Activated CD4-positive, alpha-beta T cell treated with anti-CD3 and anti-CD28 coated beads, Interleukin-2, amount 10 ng/mL, durations not matched to agents 24 days and 14 days (primary cell): ENCODE measurements around the gene TSSK2. TPM values are rescaled to one million over a fixed set of nuclear protein-coding genes. Genes with fewer than 3 reads are reported as not detected.
"Not testable (repeated sequence)": the region's sequence is repeated elsewhere in the genome, so short reads cannot be mapped to it uniquely, and the experiment has no call there.

Experiments
- DNase-seq: peaks from one replicate; pipeline ENCODE4 v3.0.0; 2022
- H3K27ac Mint-ChIP-seq: one replicate; pipeline ENCODE4 v1.8.0; 2022; ENCODE audit warnings: mild to moderate bottlenecking, mixed read lengths
- H3K27me3 Mint-ChIP-seq: one replicate; pipeline ENCODE4 v1.8.0; 2022; ENCODE audit warnings: mixed read lengths
- H3K36me3 Mint-ChIP-seq: one replicate; pipeline ENCODE4 v1.8.0; 2022; ENCODE audit warnings: low read depth, mild to moderate bottlenecking, mixed read lengths
- H3K4me1 Mint-ChIP-seq: one replicate; pipeline ENCODE4 v1.8.0; 2021; ENCODE audit warnings: mixed read lengths
- H3K4me3 Mint-ChIP-seq: one replicate; pipeline ENCODE4 v1.8.0; 2022; ENCODE audit warnings: mild to moderate bottlenecking, moderate library complexity, mixed read lengths
- H3K9me3 Mint-ChIP-seq: one replicate; pipeline ENCODE4 v1.8.0; 2021; ENCODE audit warnings: mixed read lengths
- intact Hi-C: fragments of 100-400 bp; cut with micrococcal nuclease; formaldehyde crosslinking; loops from one replicate; pipeline ENCODE4 v1.15.1; 2023
- total RNA-seq: library from RNA; stranded (reverse); gene quantifications from 2 replicates; pipeline ENCODE4 v1.2.3, GENCODE V29; 2022

Gene TSSK2
- not detected in 2 replicates for total RNA-seq

DNA sequence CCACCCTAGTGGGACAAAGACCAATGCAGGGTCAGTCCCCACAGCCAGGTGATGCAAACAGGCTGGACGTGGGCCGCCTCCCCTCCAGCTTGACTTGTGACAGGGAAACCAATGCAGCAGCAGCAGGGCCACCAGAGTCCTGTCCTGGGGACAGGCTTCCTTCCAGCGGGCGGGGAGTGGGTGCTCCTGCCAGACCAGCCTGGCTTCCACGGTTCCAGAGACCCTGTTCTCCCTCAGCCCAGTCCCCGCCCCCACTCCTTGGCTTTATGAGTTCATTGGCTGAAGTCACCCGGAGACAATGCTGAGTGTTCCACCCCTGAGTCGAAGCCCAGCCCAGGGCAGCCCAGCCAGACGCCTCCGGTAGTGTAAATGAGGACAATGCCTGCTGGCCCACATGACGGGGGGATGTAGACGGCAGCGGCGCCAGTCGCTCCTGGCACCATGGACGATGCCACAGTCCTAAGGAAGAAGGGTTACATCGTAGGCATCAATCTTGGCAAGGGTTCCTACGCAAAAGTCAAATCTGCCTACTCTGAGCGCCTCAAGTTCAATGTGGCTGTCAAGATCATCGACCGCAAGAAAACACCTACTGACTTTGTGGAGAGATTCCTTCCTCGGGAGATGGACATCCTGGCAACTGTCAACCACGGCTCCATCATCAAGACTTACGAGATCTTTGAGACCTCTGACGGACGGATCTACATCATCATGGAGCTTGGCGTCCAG, at the start of gene TSSK2:
TSS of gene TSSK2 (plus strand) at position 350 of the 726 bp plus-strand sequence. CDS start at position 442, 92 bp downstream.
- no peak within 1 kb of the TSS for H3K27ac Mint-ChIP-seq
- H3K4me3 Mint-ChIP-seq: no peak within 1 kb of the TSS
- peaks cover 11% of the 10 kb centered on the region for H3K36me3 Mint-ChIP-seq
- no peaks in the 10 kb centered on the region for H3K9me3 Mint-ChIP-seq
- no peak for DNase-seq
- H3K27me3 Mint-ChIP-seq: no peaks in the 10 kb centered on the region
- intact Hi-C loops: no loop called here
- H3K4me1 Mint-ChIP-seq: no peaks in the 10 kb centered on the region

DNA sequence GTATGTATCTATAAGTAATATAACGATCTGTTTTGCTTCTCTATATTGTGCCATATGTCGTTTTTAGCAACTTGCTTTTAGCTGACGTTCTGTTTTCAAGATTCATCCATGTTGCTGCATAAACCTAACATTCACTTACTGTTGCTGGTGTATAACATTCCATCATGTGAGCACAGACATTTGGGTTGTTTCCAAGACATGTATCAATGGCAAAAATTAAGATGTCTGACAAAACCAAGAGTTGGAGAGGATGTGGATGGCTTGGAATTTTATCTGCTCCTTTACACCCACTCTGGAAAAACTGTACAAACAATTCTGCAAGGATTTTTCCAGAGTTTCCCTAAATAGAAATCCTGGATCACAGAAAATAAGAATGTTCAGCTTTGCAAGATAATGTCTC, 49.8 kb upstream of the TSSK2 start:
- no peaks in the 10 kb centered on the region for H3K9me3 Mint-ChIP-seq
- H3K36me3 Mint-ChIP-seq: peaks cover 4% of the 10 kb centered on the region
- DNase-seq: no peak
- no peak overlapping the region for H3K4me3 Mint-ChIP-seq
- H3K27me3 Mint-ChIP-seq: no peaks in the 10 kb centered on the region
- peaks cover 3% of the 10 kb centered on the region for H3K4me1 Mint-ChIP-seq
- intact Hi-C loops: no loop called here
- no peak overlapping the region for H3K27ac Mint-ChIP-seq

DNA sequence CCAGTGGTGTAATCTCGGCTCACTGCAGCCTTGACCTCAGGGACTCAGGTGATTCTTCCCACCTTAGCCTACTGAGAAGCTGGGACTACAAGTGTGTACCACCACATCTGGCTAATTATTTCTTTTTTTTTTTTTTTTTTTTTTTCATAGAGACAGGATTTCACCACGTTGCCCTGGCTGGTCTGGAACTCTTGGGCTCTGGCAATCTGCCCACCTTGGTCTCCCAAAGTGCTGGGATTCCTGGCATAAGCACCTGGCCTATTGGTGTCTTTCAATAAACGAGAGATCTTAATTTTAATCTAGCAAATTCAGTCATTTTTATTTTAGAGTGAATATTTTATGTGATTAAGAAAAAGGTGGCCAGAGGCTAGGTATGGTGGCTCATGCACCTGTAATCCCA, 49.0 kb upstream of the TSSK2 start:
- no peak overlapping the region for H3K27ac Mint-ChIP-seq
- no peaks in the 10 kb centered on the region for H3K27me3 Mint-ChIP-seq
- intact Hi-C loops: no loop called here
- H3K9me3 Mint-ChIP-seq: no peaks in the 10 kb centered on the region
- no peak overlapping the region for H3K4me3 Mint-ChIP-seq
- H3K36me3 Mint-ChIP-seq: peaks cover 6% of the 10 kb centered on the region
- no peak for DNase-seq
- H3K4me1 Mint-ChIP-seq: peaks cover 6% of the 10 kb centered on the region

DNA sequence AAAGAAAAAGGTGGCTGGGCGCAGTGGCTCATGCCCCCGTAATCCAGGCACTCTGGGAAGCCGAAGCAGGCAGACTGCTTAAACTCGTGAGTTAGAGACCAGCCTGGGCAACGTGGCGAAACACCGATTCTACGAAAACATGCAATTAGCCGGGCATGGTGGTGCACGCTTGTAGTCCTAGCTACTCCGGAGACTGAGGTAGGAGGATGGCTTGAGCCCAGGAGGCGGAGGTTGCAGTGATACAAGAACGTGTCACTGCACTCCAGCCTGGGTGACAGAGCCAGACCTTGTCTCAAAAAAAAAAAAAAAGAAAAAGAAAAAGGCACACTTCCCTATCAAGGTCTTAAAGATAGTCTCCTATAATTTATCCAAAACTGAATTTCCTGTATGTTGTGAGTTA, 48.3 kb upstream of the TSSK2 start:
- peaks cover 6% of the 10 kb centered on the region for H3K36me3 Mint-ChIP-seq
- no peak overlapping the region for H3K4me3 Mint-ChIP-seq
- DNase-seq: no peak

DNA sequence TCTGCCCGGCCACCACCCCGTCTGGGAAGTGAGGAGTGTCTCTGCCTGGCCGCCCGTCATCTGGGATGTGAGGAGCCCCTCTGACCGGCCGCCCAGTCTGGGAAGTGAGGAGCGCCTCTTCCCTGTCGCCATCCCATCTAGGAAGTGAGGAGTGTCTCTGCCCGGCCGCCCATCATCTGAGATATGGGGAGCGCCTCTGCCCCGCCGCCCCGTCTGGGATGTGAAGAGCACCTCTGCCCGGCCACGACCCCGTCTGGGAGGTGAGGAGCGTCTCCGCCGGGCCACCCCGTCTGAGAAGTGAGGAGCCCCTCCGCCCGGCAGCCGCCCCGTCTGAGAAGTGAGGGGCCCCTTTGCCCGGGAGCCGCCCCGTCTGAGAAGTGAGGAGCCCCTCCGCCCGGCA, 47.0 kb upstream of the TSSK2 start:
- H3K4me1 Mint-ChIP-seq: not testable (repeated sequence)

More for the DNA sequence above, 48.3 kb upstream of the TSSK2 start:
- Mint-ChIP-seq H3K27me3 (no peaks in the 10 kb centered on the region), H3K4me1 (peaks cover 6% of the 10 kb centered on the region), H3K27ac (no peak overlapping the region), H3K9me3 (no peaks in the 10 kb centered on the region)
- intact Hi-C loops: no loop called here

DNA sequence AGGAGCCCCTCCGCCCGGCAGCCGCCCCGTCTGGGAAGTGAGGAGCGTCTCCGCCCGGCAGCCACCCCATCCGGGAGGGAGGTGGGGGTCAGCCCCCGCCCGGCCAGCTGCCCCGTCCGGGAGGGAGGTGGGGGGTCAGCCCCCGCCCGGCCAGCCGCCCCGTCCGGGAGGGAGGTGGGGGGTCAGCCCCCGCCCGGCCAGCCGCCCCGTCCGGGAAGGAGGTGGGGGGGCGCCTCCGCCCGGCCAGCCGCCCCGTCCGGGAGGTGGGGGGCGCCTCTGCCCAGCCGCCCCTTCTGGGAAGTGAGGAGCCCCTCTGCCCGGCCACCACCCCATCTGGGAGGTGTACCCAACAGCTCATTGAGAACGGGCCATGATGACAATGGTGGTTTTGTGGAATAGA, 46.5 kb upstream of the TSSK2 start:
- intact Hi-C loops, H3K27me3 Mint-ChIP-seq, H3K4me1 Mint-ChIP-seq, H3K4me3 Mint-ChIP-seq, DNase-seq, H3K27ac Mint-ChIP-seq, H3K9me3 Mint-ChIP-seq: not testable (repeated sequence)
- H3K36me3 Mint-ChIP-seq: peaks cover 11% of the 10 kb centered on the region

More for the DNA sequence above, 47.0 kb upstream of the TSSK2 start:
- H3K9me3 Mint-ChIP-seq, H3K27me3 Mint-ChIP-seq, H3K4me3 Mint-ChIP-seq, intact Hi-C loops, H3K27ac Mint-ChIP-seq, DNase-seq: not testable (repeated sequence)
- peaks cover 11% of the 10 kb centered on the region for H3K36me3 Mint-ChIP-seq

DNA sequence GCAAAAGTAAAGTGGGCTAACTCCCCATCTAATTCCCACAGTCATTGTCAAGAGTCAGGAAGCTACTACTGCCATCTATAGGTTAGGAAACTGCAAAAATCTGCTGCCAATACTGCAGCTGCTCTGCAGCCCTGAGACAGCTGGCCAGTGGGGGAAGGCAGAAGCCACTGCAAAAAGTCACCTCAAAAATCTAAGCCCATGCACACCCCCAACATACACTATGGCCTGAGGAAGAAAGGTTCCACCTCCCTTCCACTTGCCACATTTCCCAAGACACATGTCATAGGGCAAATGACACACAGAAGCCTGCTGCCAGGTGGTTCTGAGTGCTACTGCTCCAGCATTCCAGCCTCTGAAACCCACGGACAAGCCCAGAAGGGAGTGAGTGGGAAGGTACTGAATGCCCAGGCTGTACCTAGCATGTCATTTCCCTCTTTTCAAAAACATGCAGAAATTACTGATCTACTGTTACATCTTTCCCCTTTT, 45.8 kb upstream of the TSSK2 start:
- Mint-ChIP-seq H3K4me1 (peaks cover 6% of the 10 kb centered on the region), H3K27ac (no peak overlapping the region), H3K36me3 (peaks cover 11% of the 10 kb centered on the region), H3K9me3 (no peaks in the 10 kb centered on the region), H3K4me3 (no peak overlapping the region), H3K27me3 (no peaks in the 10 kb centered on the region)
- intact Hi-C loops: no loop called here
- no peak for DNase-seq

DNA sequence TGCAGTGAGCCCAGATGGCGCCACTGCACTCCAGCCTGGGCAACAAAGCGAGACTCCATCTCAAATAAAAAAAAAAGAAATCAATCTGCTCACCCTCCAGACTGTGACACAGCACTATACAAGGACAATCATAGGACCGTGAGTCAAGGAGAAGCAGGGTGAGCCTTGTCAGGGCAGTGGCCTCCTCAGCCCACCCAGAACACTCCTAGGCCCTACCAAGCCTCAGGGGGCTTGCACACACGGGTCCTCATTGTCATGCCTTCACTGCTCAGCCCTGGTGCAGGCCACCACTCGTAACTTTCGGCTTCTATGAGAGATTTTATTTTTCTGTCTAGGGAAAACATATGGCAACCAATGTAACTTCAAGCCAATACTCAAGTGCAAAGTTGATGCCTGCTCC, 44.7 kb upstream of the TSSK2 start:
- Mint-ChIP-seq H3K4me1 (peaks cover 6% of the 10 kb centered on the region), H3K9me3 (no peaks in the 10 kb centered on the region), H3K4me3 (no peak overlapping the region), H3K27ac (peak overlapping the region; percentile 29), H3K36me3 (peaks cover 11% of the 10 kb centered on the region), H3K27me3 (no peaks in the 10 kb centered on the region)
- no peak for DNase-seq
- intact Hi-C loops: no loop called here

DNA sequence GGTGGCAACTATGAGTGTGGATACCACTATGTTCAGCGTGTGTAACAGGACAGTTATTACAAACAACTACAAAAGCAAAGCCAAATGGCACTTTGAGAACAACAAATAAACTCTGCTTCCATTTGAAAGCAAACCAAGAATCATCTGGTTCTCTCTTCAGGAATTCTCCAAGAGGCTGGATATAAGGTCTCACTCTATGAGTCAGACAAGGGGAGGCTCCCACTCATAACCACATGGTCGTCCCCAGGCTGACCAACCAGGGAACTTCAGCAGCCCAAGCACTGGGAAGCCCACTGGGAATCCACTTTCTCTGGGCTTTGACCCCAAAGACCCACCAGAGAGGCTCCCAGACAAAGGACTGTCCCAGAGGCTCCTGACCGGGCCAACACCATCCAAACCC, 44.2 kb upstream of the TSSK2 start:
- Mint-ChIP-seq H3K4me1 (peaks cover 6% of the 10 kb centered on the region), H3K36me3 (peaks cover 11% of the 10 kb centered on the region), H3K27me3 (no peaks in the 10 kb centered on the region), H3K9me3 (no peaks in the 10 kb centered on the region), H3K27ac (no peak overlapping the region), H3K4me3 (no peak overlapping the region)
- intact Hi-C loops: no loop called here
- no peak for DNase-seq

DNA sequence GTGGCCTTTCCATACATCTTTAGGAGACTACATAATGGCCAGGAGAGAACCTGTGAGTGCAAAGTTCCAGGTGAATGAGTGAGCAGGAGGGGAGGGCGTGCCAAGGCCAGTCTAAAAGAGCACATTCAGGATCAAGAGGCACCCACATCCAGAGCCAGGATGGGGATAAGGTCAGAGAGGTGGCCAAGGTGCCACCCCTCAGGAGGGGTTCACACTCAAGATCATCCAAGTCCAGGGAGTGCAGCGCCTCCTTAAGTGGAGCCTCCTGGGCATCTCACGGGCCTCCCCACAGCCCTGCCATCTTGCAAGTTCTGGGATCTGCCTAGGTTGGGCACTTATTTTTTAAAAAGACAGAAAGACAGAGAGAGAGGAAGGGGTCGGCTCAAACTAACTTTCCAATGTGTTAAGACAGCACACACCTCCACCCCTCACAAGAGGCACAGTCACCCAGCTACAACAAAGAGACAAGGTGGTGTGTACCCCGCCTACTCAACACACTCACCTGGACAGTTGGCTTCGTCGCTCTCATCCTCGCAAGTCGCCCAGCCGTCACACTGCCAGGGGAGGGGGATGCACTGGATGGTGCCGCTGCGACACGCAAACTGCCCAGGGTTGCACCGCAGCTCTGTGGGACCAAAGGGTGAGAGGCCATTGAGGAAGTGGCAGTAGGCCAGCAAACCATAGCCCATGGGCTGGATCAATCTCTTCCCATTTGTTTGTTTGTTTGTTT, 42.1 kb upstream of the TSSK2 start:
- H3K4me3 Mint-ChIP-seq: no peak overlapping the region
- H3K27ac Mint-ChIP-seq: no peak overlapping the region
- no peak for DNase-seq
- H3K4me1 Mint-ChIP-seq: peaks cover 6% of the 10 kb centered on the region
- H3K9me3 Mint-ChIP-seq: no peaks in the 10 kb centered on the region
- intact Hi-C loops: no loop called here
- H3K27me3 Mint-ChIP-seq: no peaks in the 10 kb centered on the region
- peaks cover 11% of the 10 kb centered on the region for H3K36me3 Mint-ChIP-seq

DNA sequence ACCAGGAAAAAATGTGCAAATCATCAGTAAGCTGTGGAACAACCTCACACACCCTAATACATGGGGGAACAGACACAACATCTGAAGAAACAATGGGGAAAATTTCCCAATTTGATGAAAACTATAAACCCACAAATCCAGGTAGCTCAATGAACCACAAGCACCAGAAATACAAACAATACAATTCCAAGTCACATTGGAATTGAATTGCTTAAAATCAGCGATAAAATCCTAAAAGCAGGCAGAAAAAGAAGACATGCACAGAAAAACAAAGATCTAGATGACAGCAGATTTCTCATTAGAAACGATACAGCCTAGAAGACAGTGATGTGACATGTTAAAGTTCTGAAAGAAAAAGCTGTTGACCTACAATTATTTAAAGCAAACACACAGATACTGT, 40.9 kb upstream of the TSSK2 start:
- H3K4me1 Mint-ChIP-seq: peaks cover 6% of the 10 kb centered on the region
- H3K4me3 Mint-ChIP-seq: no peak overlapping the region
- no peak overlapping the region for H3K27ac Mint-ChIP-seq
- H3K27me3 Mint-ChIP-seq: no peaks in the 10 kb centered on the region
- H3K9me3 Mint-ChIP-seq: no peaks in the 10 kb centered on the region
- intact Hi-C loops: no loop called here
- H3K36me3 Mint-ChIP-seq: peaks cover 8% of the 10 kb centered on the region
- no peak for DNase-seq

DNA sequence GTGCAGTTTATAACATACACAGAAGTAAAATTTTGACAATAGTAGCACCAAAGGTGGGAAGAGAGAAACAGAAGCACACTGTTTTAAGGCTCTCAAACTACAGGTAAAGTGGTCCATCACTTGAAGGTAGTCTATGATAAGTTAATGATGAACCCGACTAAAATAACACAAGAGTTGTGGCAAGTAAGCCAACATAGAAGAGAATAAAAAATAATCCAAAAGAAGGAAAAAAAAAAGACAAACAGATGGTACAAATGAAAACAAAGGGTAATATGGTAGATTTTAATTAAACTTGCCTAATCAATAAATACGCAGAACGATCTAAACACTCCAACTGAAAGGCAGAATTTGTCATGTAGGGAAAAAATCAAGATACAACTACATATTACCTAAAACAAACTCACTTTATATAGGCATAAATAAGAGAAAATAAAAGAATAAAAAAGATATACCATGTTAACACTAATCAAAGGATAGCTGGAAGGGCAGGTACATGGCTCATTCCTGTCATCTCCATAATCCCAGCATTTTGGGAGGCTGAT, 40.5 kb upstream of the TSSK2 start:
- H3K9me3 Mint-ChIP-seq: no peaks in the 10 kb centered on the region
- no peak for DNase-seq
- H3K27ac Mint-ChIP-seq: no peak overlapping the region
- peaks cover 8% of the 10 kb centered on the region for H3K36me3 Mint-ChIP-seq
- peaks cover 5% of the 10 kb centered on the region for H3K4me1 Mint-ChIP-seq
- H3K4me3 Mint-ChIP-seq: no peak overlapping the region
- intact Hi-C loops: no loop called here
- no peaks in the 10 kb centered on the region for H3K27me3 Mint-ChIP-seq

DNA sequence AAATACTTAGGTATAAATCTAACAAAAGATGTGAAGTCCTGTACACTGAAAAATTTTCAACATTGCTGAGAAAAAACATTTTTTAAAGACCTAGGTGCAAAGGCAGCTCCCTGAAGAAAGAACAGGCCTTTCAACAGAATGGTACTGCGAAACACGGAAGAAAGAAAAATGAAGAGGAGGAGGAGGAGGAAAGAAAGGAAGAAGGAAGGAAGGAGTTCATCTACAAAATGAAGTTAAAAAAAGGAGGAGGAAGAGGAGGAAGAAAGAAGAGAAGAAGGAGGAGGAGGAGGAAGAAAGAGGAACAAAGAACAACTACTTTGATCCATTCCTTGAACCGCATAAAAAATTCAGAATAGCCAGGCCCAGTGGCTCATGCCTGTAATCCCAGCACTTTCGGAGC, 38.4 kb upstream of the TSSK2 start:
- no peak overlapping the region for H3K27ac Mint-ChIP-seq
- no peak overlapping the region for H3K4me3 Mint-ChIP-seq
- H3K4me1 Mint-ChIP-seq: no peaks in the 10 kb centered on the region
- no peak for DNase-seq
- H3K36me3 Mint-ChIP-seq: peaks cover 9% of the 10 kb centered on the region
- no peaks in the 10 kb centered on the region for H3K27me3 Mint-ChIP-seq
- no peaks in the 10 kb centered on the region for H3K9me3 Mint-ChIP-seq
- intact Hi-C loops: no loop called here

DNA sequence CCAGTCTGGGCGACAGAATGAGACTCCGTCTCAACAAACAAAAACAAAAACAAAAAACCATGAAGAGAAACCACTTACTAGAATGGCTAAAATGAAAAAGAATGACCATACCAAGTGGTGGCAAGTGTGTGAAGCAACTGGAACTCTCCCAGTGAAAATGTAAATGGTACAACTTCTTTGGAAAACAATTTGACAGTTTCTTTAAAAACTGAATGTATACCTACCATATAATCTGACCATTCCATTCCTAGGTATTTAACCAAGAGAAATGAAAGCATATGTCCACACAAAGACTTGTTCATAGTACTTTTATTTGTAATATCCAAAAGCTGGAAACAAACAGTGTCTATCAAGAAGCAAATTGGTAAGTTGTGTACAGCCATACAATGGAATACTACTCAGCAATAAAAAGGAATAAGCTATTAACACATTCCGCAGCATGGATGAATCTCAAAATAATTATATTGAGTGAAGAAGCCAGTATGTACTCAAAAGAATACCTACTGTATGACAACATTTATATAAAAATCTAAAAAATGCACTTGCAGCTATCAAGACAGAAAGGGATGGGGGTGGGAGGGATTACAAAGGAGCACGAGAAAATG, 36.6 kb upstream of the TSSK2 start:
- H3K27me3 Mint-ChIP-seq: no peaks in the 10 kb centered on the region
- no peak overlapping the region for H3K4me3 Mint-ChIP-seq
- no peak for DNase-seq
- no peaks in the 10 kb centered on the region for H3K9me3 Mint-ChIP-seq
- no peaks in the 10 kb centered on the region for H3K4me1 Mint-ChIP-seq
- peaks cover 7% of the 10 kb centered on the region for H3K36me3 Mint-ChIP-seq
- intact Hi-C loops: no loop called here
- H3K27ac Mint-ChIP-seq: no peak overlapping the region
